Measurements from ENCODE around the gene E2F1.

DNA sequence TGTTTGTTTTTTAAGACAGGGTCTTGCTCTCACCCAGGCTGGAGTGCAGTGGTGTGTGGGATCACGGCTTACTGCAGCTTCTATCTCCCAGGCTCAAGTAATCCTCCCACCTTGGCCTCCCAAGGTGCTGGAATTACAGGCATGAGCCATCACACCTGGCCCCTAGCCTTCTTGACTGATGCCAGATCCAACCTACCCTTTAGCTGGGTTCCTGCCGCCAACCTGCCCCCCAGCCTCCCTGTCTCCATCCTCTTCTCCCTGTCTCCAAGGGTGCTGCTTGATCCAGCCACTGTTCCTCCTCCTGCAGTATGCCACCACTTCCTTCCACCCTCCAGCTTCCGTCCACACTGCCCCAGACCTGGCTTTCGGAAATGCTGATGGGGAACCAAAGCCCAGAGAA lies 27.3 kb downstream of the E2F1 start:
- no peak for TF ChIP-seq POLR2A (IDR thresholded peaks at IDR 0.05)
- TF ChIP-seq, protein P1, sequence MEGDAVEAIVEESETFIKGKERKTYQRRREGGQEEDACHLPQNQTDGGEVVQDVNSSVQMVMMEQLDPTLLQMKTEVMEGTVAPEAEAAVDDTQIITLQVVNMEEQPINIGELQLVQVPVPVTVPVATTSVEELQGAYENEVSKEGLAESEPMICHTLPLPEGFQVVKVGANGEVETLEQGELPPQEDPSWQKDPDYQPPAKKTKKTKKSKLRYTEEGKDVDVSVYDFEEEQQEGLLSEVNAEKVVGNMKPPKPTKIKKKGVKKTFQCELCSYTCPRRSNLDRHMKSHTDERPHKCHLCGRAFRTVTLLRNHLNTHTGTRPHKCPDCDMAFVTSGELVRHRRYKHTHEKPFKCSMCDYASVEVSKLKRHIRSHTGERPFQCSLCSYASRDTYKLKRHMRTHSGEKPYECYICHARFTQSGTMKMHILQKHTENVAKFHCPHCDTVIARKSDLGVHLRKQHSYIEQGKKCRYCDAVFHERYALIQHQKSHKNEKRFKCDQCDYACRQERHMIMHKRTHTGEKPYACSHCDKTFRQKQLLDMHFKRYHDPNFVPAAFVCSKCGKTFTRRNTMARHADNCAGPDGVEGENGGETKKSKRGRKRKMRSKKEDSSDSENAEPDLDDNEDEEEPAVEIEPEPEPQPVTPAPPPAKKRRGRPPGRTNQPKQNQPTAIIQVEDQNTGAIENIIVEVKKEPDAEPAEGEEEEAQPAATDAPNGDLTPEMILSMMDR (IDR thresholded peaks at IDR 0.05) = no peak

Data from esophagus squamous epithelium (tissue), 4 donors.